GM12892 (cell line): ENCODE data around the gene MAP3K5.

Experiments used
- POLR2AphosphoS5 ChIP-seq: IDR thresholded peaks from 2 replicates; pipeline ENCODE4 v1.6.1; 2011; ENCODE audit warnings: low read depth, low read length, control low read depth
- TAF1 ChIP-seq: IDR thresholded peaks from 2 replicates; pipeline ENCODE4 v1.6.1; 2011; ENCODE audit warnings: low read depth, mild to moderate bottlenecking, control low read depth, low read length, borderline replicate concordance

DNA sequence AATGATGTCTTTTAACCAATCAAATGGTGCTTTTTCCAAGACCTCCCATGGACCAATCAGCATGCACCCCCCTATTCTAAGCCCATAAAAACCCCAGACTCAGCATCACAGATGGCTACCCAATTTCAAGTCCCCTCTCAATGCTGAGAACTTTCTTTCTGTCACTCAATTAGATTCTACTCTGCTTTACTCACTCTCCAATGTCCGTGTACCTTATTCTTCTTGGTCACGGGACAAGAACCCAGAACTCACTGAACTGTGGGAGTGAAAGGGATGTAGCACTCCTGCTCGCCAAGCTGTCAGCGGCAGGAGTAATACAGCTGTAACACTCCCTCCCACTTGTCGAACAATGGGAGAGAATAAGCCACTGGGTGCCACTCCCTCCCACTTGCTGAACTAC lies 221.2 kb downstream of the MAP3K5 start:
- no peak for TF ChIP-seq POLR2AphosphoS5
- no peak for TF ChIP-seq TAF1
